Tibial nerve (tissue), 4 donors: Measurements from ENCODE around the gene PIMREG.

ENCODE experiments used
- EP300 ChIP-seq, 2 donors: sonication (generic); formaldehyde crosslinking; IDR thresholded peaks; one replicate each; pipeline ENCODE4 v1.6.1; 2017; ENCODE audit warnings: antibody characterized with exemption in 2 of 2, mild to moderate bottlenecking in 1 of 2
- POLR2A ChIP-seq, 2 donors: fragments of 450-650 bp; IDR thresholded peaks; one replicate each; pipeline ENCODE4 v1.6.1; 2017; ENCODE audit warnings: antibody characterized with exemption in 2 of 2, mild to moderate bottlenecking in 2 of 2, moderate library complexity in 2 of 2
- TF ChIP-seq, protein P1 (sequence below), 5 experiments: fragments of 200-600 bp in 3 of 5; fragments of 450-650 bp in 2 of 5; sonication (generic) in 3 of 5; IDR thresholded peaks; one replicate each; pipeline ENCODE4 v1.5.1; 2016 to 2019; ENCODE audit warnings: antibody characterized with exemption in 5 of 5, mild to moderate bottlenecking in 3 of 5, moderate library complexity in 2 of 5

DNA sequence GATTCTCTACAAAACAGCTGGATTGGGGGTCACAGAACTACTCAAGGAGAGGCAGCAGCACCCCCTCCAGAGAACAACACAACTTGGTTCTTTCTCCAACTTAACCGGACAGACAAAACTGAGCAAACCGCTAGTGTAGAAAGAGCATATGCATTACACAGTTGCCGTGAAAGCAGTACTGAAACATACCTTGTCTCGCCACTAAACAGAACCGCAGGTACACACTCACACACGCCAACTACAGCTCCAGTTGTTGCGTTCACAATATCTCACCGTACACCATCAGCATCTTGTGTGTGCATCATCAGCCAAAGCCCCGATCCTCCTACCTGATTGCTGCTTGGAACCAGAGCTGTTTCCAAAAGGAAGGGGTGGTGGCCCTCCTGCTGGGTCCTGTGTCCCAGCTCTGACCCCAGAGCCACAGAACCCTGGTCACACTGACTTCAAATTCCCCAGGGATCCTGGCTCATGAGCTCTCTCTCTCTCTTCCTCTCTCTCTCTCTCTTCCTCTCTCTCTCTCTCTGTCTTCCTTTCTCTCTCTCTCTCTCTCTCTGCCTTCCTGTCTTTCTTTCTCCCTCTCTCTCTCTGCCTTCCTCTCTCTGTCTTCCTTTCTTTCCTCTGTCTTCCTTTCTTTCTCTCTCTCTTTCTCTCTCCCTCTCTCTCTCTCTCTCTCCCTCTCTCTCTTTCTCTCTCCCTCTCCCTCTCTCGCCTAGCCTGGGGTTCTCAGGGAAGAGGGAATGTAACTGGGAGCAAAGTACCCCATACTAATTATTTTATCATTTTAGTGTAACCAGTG is 8.4 kb downstream of the PIMREG start:
- no peak for TF ChIP-seq POLR2A (IDR thresholded peaks at IDR 0.05)
- TF ChIP-seq, protein P1, sequence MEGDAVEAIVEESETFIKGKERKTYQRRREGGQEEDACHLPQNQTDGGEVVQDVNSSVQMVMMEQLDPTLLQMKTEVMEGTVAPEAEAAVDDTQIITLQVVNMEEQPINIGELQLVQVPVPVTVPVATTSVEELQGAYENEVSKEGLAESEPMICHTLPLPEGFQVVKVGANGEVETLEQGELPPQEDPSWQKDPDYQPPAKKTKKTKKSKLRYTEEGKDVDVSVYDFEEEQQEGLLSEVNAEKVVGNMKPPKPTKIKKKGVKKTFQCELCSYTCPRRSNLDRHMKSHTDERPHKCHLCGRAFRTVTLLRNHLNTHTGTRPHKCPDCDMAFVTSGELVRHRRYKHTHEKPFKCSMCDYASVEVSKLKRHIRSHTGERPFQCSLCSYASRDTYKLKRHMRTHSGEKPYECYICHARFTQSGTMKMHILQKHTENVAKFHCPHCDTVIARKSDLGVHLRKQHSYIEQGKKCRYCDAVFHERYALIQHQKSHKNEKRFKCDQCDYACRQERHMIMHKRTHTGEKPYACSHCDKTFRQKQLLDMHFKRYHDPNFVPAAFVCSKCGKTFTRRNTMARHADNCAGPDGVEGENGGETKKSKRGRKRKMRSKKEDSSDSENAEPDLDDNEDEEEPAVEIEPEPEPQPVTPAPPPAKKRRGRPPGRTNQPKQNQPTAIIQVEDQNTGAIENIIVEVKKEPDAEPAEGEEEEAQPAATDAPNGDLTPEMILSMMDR (IDR thresholded peaks at IDR 0.05): no peak
- TF ChIP-seq EP300 (IDR thresholded peaks at IDR 0.05): no peak
